GM06990 (cell line): Measurements from ENCODE around the gene EHBP1L1.

Source experiments
- DNase-seq: peaks from one replicate; pipeline ENCODE4 v3.0.0-alpha.2; 2011; ENCODE audit not compliant: insufficient read length; ENCODE audit errors: extremely low read depth
- H3K27me3 ChIP-seq: replicated peaks from 2 replicates; pipeline ENCODE4 v1.6.0; 2011; ENCODE audit warnings: low read length; ENCODE audit not compliant: control insufficient read depth, insufficient read depth
- H3K36me3 ChIP-seq: 2 replicates; pipeline ENCODE4 v1.5.1; 2011; ENCODE audit warnings: low read length; ENCODE audit not compliant: control insufficient read depth, insufficient read depth
- H3K4me3 ChIP-seq: replicated peaks from 2 replicates; pipeline ENCODE4 v1.5.1; 2011; ENCODE audit warnings: low read depth, mild to moderate bottlenecking, control low read depth, low read length
- CTCF ChIP-seq: IDR thresholded peaks from 2 replicates; pipeline ENCODE4 v1.5.1; 2011; ENCODE audit warnings: low read length, control low read depth, mild to moderate bottlenecking, inconsistent platforms; ENCODE audit not compliant: insufficient read depth, poor library complexity, severe bottlenecking

EHBP1L1 gene

GRCh38 chr11:65542738-65543390 lies 33.0 kb upstream of the EHBP1L1 start:
- H3K36me3 ChIP-seq, result peaks cover 5% of the 10 kb centered on the region
- no peak for DNase-seq
- no peak overlapping the region for H3K4me3 ChIP-seq
- H3K27me3 ChIP-seq, result no peaks in the 10 kb centered on the region
- TF ChIP-seq CTCF, result no peak

GRCh38 chr11:65545853-65546216 lies 30.0 kb upstream of the EHBP1L1 start:
- no peak for DNase-seq
- Histone ChIP-seq H3K4me3 (peak overlapping the region; percentile 62), H3K27me3 (no peaks in the 10 kb centered on the region), H3K36me3 (no peaks in the 10 kb centered on the region)
- no peak for TF ChIP-seq CTCF

GRCh38 chr11:65546217-65546958 lies 29.5 kb upstream of the EHBP1L1 start:
- peak; percentile 92 for DNase-seq
- Histone ChIP-seq H3K4me3 (peak overlapping the region; percentile 62), H3K36me3 (no peaks in the 10 kb centered on the region), H3K27me3 (no peaks in the 10 kb centered on the region)
- no peak for TF ChIP-seq CTCF

GRCh38 chr11:65547446-65548125 lies 28.3 kb upstream of the EHBP1L1 start:
- Histone ChIP-seq H3K36me3 (no peaks in the 10 kb centered on the region), H3K4me3 (no peak overlapping the region), H3K27me3 (no peaks in the 10 kb centered on the region)
- no peak for DNase-seq
- TF ChIP-seq CTCF, result no peak

GRCh38 chr11:65548395-65548794 lies 27.5 kb upstream of the EHBP1L1 start:
- H3K27me3 ChIP-seq, result no peaks in the 10 kb centered on the region
- no peaks in the 10 kb centered on the region for H3K36me3 ChIP-seq
- H3K4me3 ChIP-seq, result no peak overlapping the region
- no peak for TF ChIP-seq CTCF
- no peak for DNase-seq
